CD4-positive, alpha-beta T cell treated with Interleukin-2 at 100 ng/mL for 4 hours (primary cell): Measurements from ENCODE around the gene CGB3.
A peak's percentile ranks its signal among the peaks of the same experiment; 100 is the strongest.
"Not testable (repeated sequence)": the region's sequence is repeated elsewhere in the genome, so short reads cannot be mapped to it uniquely, and the experiment has no call there.

ENCODE experiments used
- DNase-seq: peaks from one replicate; pipeline ENCODE4 v3.0.0-alpha.2; 2020; ENCODE audit warnings: low spot score

CGB3 gene

DNA sequence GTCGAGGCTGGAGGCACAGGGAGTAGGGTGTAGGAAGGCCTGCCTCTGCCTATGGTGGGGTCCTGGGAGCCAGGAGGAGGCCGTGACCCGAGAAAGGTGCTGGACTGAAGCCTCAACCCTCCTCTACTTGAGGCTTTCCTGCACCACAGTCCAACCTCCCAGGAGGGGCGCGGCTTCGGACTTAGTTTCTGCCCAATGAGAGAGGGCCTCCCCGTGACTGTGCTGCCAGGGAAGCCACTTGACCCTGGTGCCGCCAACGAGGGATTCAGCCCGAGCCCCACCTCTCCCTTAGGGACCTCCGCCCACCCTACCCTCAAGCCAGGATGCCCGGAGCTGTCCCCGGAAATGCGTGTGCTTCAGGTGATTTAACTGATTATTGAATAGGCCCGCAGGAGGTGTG is at the start of gene CGB3:
Gene CGB3, minus strand, starts transcription at position 101 of the 400 bp plus-strand sequence. CDS start 362 bp downstream, outside the sequence.
- not testable (repeated sequence) for DNase-seq

- no peak for DNase-seq
Observed at GRCh38 chr19:49071860-49072547, 47.9 kb upstream of the CGB3 start.

GRCh38 chr19:49070416-49070815 is 46.3 kb upstream of the CGB3 start:
- DNase-seq = no peak

GRCh38 chr19:49069026-49069425 is 44.9 kb upstream of the CGB3 start:
- no peak for DNase-seq

GRCh38 chr19:49067554-49067953 is 43.4 kb upstream of the CGB3 start:
- DNase-seq = no peak

- no peak for DNase-seq
Observed at GRCh38 chr19:49065905-49066512, 41.9 kb upstream of the CGB3 start.

DNA sequence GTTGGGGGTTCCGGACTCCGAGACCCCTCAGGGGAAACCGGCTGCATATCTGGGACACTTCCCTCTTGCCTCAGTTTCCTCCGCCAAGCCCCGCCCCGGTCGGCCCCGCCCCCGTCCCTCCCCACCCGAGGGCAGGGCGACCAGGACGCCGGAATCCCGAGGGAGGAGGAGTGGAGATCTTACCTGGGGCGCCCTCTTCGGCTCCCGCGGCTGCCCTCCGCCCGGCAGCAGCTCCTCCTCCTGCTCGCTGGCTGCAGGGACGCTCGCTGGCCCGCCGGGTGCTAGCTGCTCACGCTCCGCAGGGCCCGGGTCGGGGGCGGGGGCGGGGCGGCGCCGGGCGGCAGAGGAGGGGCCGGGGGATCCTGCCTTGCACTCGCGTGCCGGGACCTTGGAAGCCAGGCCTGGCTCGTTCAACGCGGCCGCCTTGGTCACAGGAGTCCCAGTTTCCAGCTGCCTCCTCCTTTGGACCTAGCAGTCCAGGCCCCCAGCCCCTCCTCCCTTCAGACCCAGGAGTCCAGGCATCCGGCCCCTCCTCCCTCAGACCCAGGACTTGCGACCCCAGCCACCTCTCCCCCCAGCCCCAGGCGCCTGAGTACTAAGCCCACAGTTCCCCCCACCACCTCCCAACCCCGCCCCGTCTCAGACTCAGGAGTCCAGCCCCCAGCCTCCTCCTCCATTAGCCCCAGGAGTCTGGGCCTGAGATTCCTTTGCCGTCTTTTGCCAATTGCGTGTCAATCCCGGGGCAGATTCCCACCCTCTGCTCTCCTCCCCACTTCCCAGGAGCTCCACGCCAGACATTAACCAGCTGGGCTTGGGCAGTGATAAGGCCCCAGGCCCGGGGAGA is 40.9 kb upstream of the CGB3 start, which contains the start of gene NTF4:
Gene NTF4, minus strand, starts transcription at position 51 of the 844 bp plus-strand sequence. CDS start 2,821 bp downstream, outside the sequence.
- DNase-seq = no peak

DNA sequence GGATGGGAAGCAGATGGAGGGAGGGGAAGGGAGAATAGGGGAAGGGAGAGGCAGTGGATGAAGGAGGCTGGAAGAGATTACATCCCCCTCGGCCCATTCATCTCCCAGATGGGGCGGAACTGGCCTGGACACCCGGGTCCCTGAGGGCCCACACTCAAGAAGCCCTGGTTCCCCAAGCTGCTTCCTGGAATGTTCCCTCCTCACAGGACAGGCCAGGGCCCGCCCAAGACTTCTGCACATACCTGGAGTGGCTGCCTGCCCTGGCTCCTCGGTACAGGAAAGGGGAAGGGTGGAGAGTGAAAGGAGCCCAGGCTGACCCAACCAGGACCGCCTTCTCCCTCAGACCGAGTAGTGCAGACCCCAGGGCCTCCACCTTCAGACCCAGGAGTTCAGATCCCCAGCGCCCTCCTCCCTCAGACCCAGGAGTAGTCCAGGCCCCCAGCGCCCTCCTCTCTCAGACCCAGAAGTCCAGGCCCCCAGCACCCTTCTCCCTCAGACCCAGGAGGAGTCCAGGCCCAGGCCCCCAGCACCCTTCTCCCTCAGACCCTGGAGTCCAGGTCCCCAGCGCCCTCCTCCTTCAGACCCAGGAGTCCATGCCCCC is 40.0 kb upstream of the CGB3 start:
- no peak for DNase-seq

GRCh38 chr19:49061445-49061844 is 37.3 kb upstream of the CGB3 start:
- no peak for DNase-seq

DNA sequence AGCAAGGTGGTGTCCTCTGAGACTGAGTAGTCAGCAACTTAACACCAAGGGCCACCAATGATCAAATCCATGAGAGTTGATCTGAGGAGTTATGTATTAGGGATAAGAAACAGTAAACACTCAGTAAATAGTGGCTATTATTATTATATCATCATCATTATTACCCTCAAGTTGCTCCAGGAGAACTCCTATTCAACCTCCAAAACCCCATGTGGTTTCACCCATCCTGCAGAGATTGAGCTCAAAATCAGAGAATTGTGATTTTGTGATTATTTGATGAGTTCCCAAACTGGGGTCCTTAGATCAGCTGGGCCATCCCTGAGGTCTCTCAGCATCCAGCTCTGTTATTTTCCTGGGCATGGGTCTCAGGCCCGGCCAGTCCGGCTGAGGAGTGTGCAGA is 36.9 kb upstream of the CGB3 start:
- no peak for DNase-seq

GRCh38 chr19:49059053-49059452 is 34.9 kb upstream of the CGB3 start:
- DNase-seq = no peak

DNA sequence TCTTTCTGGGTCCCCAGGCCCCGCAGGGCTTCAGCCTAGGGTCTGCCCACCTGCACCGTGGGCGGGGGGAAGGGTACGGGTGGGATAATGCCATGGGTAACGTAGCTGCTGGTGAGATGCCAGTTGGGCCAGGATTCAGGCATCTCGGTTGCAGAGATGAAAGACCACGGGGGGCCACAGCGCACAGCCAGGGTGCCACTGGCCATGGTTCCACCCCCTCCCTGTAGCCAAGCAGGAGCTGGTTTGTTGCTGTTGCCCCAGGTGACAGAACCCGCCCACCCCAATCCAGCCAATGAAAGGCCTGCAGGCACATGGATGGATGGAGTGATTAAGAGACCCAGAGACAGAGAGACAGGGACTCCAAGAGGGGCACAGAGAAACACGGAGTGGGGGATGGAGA is 34.4 kb upstream of the CGB3 start:
- no peak for DNase-seq

DNA sequence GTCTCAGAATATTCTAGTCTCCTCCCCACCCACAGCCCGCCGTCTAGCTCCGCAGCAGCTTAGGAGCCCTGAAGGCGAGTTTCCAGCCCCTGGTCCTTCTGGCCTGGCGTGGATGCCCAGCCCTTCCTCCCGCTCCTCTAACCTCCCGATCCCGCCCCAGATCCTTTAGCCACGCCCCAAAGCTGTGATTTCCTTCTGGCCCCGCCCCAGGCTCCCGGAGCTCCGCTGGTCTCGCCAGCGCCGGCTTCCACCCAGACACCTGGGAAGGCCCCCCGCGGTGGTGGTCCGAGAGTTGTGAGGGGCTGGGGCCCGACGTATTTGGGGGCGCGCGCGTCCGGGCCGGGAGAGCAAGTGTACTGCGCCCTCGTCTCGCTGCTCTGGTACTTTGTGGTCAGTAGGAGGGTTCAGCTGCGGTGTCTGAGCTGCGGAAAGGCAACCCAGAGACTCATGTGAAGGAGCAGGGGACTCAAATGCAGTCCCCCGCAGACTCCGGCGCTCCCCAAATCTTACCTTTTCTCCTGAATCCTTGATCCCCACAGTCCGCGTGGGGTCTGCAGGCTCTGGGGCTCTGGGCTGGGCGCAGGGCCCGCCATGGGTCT is 33.6 kb upstream of the CGB3 start, which contains the start of gene CGB7:
Gene CGB7, minus strand, starts transcription at position 114 of the 599 bp plus-strand sequence. CDS start 2,374 bp downstream, outside the sequence.
- DNase-seq = peak; percentile 18

DNA sequence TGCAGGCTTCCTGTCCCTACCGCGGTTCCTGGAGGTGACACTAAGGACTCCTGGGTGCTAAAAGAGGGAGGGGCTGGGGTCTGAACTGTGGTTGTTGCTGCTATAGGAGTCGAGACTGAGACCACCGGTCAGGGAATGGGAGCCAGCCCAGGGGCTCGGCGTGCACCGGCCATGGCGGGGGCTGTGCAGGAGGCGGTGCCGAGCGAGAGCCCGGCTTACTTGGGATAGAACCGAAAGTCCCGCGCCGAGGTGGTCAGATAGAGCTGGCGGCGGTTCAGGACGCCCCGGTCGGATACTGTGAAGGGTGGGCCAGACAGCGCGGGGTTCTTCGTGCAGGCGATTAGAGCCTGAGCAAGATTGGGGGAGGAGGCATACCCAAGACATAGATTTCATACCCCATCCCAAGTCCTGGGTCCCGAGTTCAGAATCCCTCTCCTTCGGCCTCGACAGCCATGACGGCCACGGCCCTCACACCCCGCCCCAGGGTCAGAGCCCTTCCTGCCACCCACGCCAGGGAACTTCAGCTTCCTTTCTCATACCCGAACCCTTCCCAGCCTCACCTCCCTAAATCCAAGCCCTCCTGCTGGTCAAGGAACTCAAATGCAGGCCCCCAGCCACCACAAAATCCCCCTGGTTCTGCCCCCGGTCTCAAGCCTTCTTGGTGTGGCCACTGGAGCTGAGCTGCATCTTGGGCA is 32.9 kb upstream of the CGB3 start:
- DNase-seq = not testable (repeated sequence)

GRCh38 chr19:49056101-49056901 is 32.2 kb upstream of the CGB3 start:
- peak; percentile 32 for DNase-seq

DNA sequence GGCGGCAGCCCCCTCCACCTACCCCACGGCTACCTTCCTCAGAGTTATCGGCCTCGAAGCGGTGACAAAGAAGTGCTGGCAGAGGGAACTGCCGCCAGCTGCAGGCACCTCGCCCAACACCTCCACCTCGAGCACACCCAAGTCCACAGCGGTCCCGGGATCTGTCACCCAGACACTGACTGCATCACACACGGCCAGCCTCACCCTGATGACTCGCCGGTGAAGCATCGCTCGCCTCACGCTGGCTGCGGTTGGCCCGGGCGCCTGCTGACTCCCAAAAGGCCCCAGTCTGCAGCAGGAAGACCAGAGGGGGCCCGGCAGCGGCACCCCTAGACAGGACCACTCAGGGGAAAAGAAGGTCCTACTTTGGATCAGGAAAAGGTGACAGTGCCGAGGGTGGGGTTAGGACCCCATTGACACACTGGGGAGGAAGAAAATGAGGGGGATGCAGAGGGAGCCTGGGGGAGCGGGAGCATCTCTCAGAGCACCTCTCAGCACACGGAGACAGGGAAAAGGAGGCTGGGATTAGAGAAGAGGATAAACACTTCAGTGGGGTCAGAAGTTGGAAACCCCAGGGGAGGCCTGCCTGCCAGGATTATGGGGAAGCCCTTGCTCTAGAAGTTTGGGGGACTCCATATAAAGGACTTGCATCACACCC is 26.4 kb upstream of the CGB3 start:
- DNase-seq = not testable (repeated sequence)

- not testable (repeated sequence) for DNase-seq
Observed at GRCh38 chr19:49049834-49050233, 25.7 kb upstream of the CGB3 start.

GRCh38 chr19:49049011-49049410 is 24.9 kb upstream of the CGB3 start, which contains the start of gene CGB8:
TSS of gene CGB8 (minus strand) at chr19:49049111. CDS start at chr19:49048739, 372 bp downstream.
- not testable (repeated sequence) for DNase-seq

GRCh38 chr19:49043548-49043947 is 19.4 kb upstream of the CGB3 start, which contains the start of gene CGB5:
TSS of gene CGB5 (plus strand) at chr19:49043848. CDS start at chr19:49044210, 362 bp downstream.
- DNase-seq = not testable (repeated sequence)
